Natural killer cell (primary cell): Measurements from ENCODE around the gene MRPS27. TPM values are rescaled to one million over a fixed set of nuclear protein-coding genes. Genes with fewer than 3 reads are reported as not detected.

ENCODE experiments used
- ATAC-seq, 3 donors: fragments of 150-1000 bp in 2 of 3; fragments of 200-7000 bp in 1 of 3; cut with Tn5 transposase; 1 replicate in 1 of 3; 2 replicates in 2 of 3; pipeline ENCODE4 v1.10.0; 2021; ENCODE audit warnings: mild to moderate bottlenecking in 2 of 3, moderate library complexity in 2 of 3
- DNase-seq, 2 donors: peaks; one replicate each; pipeline versions ENCODE4 v3.0.0 to v3.0.0-alpha.2; 2013 to 2021; ENCODE audit warnings: mixed read lengths in 1 of 2
- H3K27ac ChIP-seq: one replicate; pipeline ENCODE4 v1.5.1; 2013; ENCODE audit warnings: mild to moderate bottlenecking, low read length
- H3K27me3 ChIP-seq: one replicate; pipeline ENCODE4 v1.6.1; 2013; ENCODE audit warnings: low read length; ENCODE audit not compliant: control insufficient read depth, insufficient read depth
- H3K36me3 ChIP-seq: one replicate; pipeline ENCODE4 v1.6.1; 2013; ENCODE audit warnings: low read length; ENCODE audit not compliant: control insufficient read depth, insufficient read depth
- H3K4me1 ChIP-seq: one replicate; pipeline ENCODE4 v1.6.1; 2013; ENCODE audit warnings: low read length; ENCODE audit not compliant: control insufficient read depth, insufficient read depth
- H3K4me3 ChIP-seq: one replicate; pipeline ENCODE4 v1.5.1; 2013; ENCODE audit warnings: low read length
- H3K9me3 ChIP-seq: one replicate; pipeline ENCODE4 v1.6.1; 2013; ENCODE audit warnings: low read length; ENCODE audit not compliant: control insufficient read depth, insufficient read depth
- H3K27ac Mint-ChIP-seq, 2 donors: one replicate each; pipeline ENCODE4 v1.8.0; 2022; ENCODE audit warnings: mild to moderate bottlenecking in 2 of 2, mixed read lengths in 2 of 2, moderate library complexity in 1 of 2
- H3K27me3 Mint-ChIP-seq, 2 donors: one replicate each; pipeline ENCODE4 v1.8.0; 2022; ENCODE audit warnings: low read depth in 2 of 2, mixed read lengths in 2 of 2
- H3K36me3 Mint-ChIP-seq: one replicate; pipeline ENCODE4 v1.8.0; 2022; ENCODE audit warnings: mixed read lengths
- H3K4me1 Mint-ChIP-seq, 2 donors: one replicate each; pipeline ENCODE4 v1.8.0; 2022; ENCODE audit warnings: mixed read lengths in 2 of 2
- H3K4me3 Mint-ChIP-seq: one replicate; pipeline ENCODE4 v1.8.0; 2022; ENCODE audit warnings: mild to moderate bottlenecking, moderate library complexity, mixed read lengths
- H3K9me3 Mint-ChIP-seq, 2 donors: one replicate each; pipeline ENCODE4 v1.8.0; 2022; ENCODE audit warnings: mixed read lengths in 2 of 2
- WGBS: methylation state at CpG from one replicate; pipeline ENCODE4 v1.1.7; 2013; ENCODE audit warnings: missing lambda C conversion rate; ENCODE audit not compliant: insufficient coverage; 5-methylcytosine and 5-hydroxymethylcytosine counted together
- intact Hi-C: fragments of 100-400 bp; cut with micrococcal nuclease; formaldehyde crosslinking; loops from one replicate; pipeline ENCODE4 v1.14.2; 2022
- total RNA-seq, 4 donors: library from RNA; stranded (reverse); fragments of 120-200 nt in 1 of 4; gene quantifications; one replicate each; pipeline versions ENCODE4 v1.2.3 to v1.2.4, GENCODE V29; 2013 to 2022
- TF ChIP-seq, protein P1 (sequence below): fragments of 200-600 bp; IDR thresholded peaks from one replicate; pipeline ENCODE4 v1.8.0; 2022; ENCODE audit warnings: antibody characterized with exemption

Gene MRPS27
- total RNA-seq, 3 donors from 2014 or later (not counting 1 experiment from before 2014, with no cell fraction given), result 25.5 to 36.5 (median 36.3) TPM

DNA sequence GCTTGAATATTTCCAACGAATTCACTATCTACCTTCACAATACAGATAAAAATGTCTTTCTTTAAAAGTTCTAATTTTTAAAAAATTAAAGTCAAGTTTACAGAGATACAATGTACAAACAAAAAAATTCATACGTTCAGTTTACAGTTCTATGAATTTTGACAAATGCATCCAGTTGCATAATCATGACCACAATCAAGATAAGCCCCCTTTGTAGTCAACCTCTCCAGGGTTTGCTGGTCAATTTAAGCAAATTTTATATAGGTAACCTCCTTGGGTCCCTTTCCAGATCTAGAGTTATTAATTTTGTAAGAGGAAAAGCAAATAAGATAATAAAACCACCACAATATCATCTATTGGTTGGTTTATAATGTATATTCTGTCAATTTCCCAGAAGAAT is 76.3 kb downstream of the MRPS27 start:
- no peak overlapping the region for H3K27ac ChIP-seq
- Mint-ChIP-seq H3K36me3 (no peaks in the 10 kb centered on the region), H3K4me1 (peaks cover 32 to 33% of the 10 kb centered on the region in 2 donors), H3K27me3 (peaks cover 0 to 4% of the 10 kb centered on the region in 2 donors), H3K4me3 (no peak overlapping the region), H3K9me3 (no peaks in the 10 kb centered on the region), H3K27ac (no peak overlapping the region)
- no peak for DNase-seq
- 81% methylated on average over 2 of the region's 2 CpGs for WGBS
- no peak for ATAC-seq
- no peaks in the 10 kb centered on the region for H3K27me3 ChIP-seq
- H3K4me3 ChIP-seq, result no peak overlapping the region
- no peaks in the 10 kb centered on the region for H3K9me3 ChIP-seq
- H3K4me1 ChIP-seq, result no peaks in the 10 kb centered on the region
- intact Hi-C loops, result no loop called here
- H3K36me3 ChIP-seq, result no peaks in the 10 kb centered on the region
- TF ChIP-seq, protein P1, sequence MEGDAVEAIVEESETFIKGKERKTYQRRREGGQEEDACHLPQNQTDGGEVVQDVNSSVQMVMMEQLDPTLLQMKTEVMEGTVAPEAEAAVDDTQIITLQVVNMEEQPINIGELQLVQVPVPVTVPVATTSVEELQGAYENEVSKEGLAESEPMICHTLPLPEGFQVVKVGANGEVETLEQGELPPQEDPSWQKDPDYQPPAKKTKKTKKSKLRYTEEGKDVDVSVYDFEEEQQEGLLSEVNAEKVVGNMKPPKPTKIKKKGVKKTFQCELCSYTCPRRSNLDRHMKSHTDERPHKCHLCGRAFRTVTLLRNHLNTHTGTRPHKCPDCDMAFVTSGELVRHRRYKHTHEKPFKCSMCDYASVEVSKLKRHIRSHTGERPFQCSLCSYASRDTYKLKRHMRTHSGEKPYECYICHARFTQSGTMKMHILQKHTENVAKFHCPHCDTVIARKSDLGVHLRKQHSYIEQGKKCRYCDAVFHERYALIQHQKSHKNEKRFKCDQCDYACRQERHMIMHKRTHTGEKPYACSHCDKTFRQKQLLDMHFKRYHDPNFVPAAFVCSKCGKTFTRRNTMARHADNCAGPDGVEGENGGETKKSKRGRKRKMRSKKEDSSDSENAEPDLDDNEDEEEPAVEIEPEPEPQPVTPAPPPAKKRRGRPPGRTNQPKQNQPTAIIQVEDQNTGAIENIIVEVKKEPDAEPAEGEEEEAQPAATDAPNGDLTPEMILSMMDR, result no peak

DNA sequence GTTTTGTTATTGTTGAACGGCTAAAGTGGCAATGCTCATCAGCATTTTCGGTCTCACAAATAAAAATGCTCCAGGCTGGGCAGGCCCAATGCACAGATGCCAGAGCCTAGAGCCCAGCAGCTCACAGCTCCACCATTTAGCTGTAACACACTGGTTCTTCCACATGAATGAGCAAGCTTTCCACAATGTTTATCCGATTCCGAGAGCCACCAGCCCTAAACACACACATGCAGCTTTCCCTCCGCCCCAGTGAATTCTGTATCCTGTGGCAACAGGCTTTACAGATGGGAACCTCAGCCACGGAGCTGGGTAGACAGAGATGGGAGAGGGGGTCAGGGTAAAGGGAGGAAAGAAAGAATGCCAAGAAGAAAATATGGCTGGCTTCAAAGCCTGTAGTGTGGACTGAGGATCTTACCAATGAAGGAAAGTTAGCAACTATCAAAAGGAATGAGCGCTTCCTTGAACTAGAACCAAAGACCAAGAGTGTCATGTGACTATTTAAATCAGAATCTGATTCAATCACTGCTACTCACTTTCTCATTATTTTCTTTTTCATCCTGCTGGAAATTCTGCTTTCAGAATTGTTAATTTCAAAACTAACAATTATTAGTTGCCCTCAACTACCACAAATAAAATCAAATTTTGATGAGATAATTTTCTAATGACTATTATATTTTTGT is 77.1 kb downstream of the MRPS27 start:
- no peaks in the 10 kb centered on the region for H3K36me3 Mint-ChIP-seq
- H3K27me3 Mint-ChIP-seq, result peaks cover 0 to 4% of the 10 kb centered on the region in 2 donors
- DNase-seq (no peak), ATAC-seq (no peak)
- Histone ChIP-seq H3K4me3 (no peak overlapping the region), H3K27ac (no peak overlapping the region), H3K9me3 (no peaks in the 10 kb centered on the region), H3K36me3 (peaks cover under 1% of the 10 kb centered on the region), H3K4me1 (no peaks in the 10 kb centered on the region), H3K27me3 (no peaks in the 10 kb centered on the region)
- 96% methylated on average over 6 of the region's 7 CpGs for WGBS
- H3K9me3 Mint-ChIP-seq, result no peaks in the 10 kb centered on the region
- intact Hi-C loops, result no loop called here
- H3K27ac Mint-ChIP-seq, result no peak overlapping the region
- H3K4me1 Mint-ChIP-seq, result peaks cover 32 to 33% of the 10 kb centered on the region in 2 donors
- TF ChIP-seq, protein P1, result no peak
- H3K4me3 Mint-ChIP-seq, result no peak overlapping the region

DNA sequence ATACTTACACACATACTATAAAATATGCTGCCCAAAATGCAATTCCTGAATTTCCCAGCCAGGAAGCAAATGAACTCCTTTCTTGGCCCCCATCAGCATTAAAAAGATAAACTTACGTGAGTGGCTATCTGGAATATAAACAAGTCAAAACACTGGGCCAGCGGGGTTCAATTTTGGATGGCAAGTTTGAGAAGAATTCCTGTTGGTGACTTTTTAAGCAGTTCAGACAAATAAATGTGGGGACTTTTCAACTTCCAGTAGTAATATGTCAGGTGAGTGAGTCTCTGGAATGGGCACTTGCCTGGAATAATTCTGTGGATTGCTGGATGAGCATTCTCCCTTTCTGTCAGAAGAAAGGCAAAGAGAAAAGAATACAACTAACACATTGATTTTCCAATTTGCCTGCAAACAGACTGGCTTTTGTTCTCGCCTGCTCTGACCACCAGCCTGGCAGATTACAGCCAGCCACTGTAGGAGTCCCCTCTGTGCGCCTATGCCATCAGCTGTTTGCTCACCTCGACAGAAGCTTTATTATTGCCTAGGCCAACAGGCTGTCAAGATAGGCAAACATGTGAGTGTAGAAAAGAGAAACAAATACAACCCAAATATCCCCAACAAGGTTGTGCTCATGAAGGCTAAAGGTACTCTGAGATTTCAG is 78.6 kb downstream of the MRPS27 start:
- Mint-ChIP-seq H3K27ac (peak overlapping the region in 1 of 2 donors; percentile 2), H3K4me1 (peaks cover 32 to 34% of the 10 kb centered on the region in 2 donors), H3K36me3 (peaks cover 8% of the 10 kb centered on the region), H3K27me3 (peaks cover 0 to 4% of the 10 kb centered on the region in 2 donors), H3K9me3 (no peaks in the 10 kb centered on the region), H3K4me3 (no peak overlapping the region)
- no peak overlapping the region for H3K27ac ChIP-seq
- no peak for ATAC-seq
- H3K27me3 ChIP-seq, result no peaks in the 10 kb centered on the region
- 97% methylated on average over 5 of the region's 5 CpGs for WGBS
- H3K4me3 ChIP-seq, result no peak overlapping the region
- H3K9me3 ChIP-seq, result no peaks in the 10 kb centered on the region
- peaks cover 11% of the 10 kb centered on the region for H3K36me3 ChIP-seq
- H3K4me1 ChIP-seq, result no peaks in the 10 kb centered on the region
- DNase-seq, result no peak
- intact Hi-C loops, result no loop called here
- TF ChIP-seq, protein P1, result no peak
